Testis (tissue), 3 donors: Measurements from ENCODE around the gene MAP4K4. TPM values are rescaled to one million over a fixed set of nuclear protein-coding genes. Genes with fewer than 3 reads are reported as not detected.

Experiments used
- DNase-seq: peaks from one replicate; pipeline ENCODE4 v3.0.0-alpha.2; 2019
- H3K27ac ChIP-seq, 2 donors: fragments of 200-600 bp; sonication (generic); one replicate each; pipeline ENCODE4 v1.5.1; 2019
- H3K27me3 ChIP-seq: fragments of 200-600 bp; sonication (generic); one replicate; pipeline ENCODE4 v1.5.1; 2019
- H3K36me3 ChIP-seq: fragments of 200-600 bp; sonication (generic); one replicate; pipeline ENCODE4 v1.5.1; 2017; ENCODE audit warnings: low read depth; ENCODE audit errors: missing control alignments
- H3K4me1 ChIP-seq: fragments of 200-600 bp; sonication (generic); one replicate; pipeline ENCODE4 v1.5.1; 2019
- H3K4me3 ChIP-seq, 2 donors: fragments of 200-600 bp; sonication (generic); one replicate each; pipeline ENCODE4 v1.5.1; 2017 to 2019
- H3K9me3 ChIP-seq: fragments of 200-600 bp; sonication (generic); one replicate; pipeline ENCODE4 v1.5.1; 2017
- POLR2A ChIP-seq: fragments of 450-650 bp; IDR thresholded peaks from one replicate; pipeline ENCODE4 v1.6.1; 2017; ENCODE audit warnings: antibody characterized with exemption, mild to moderate bottlenecking, moderate library complexity
- WGBS, 2 donors: methylation state at CpG; one replicate each; pipeline ENCODE4 v1.1.5; 2018; 5-methylcytosine and 5-hydroxymethylcytosine counted together
- intact Hi-C: fragments of 100-400 bp; cut with DNase I; formaldehyde crosslinking; loops from one replicate; pipeline ENCODE4 v1.15.1; 2023; ENCODE audit warnings: low total_unique reads
- polyA plus RNA-seq: library from polyadenylated mRNA; stranded (reverse); fragments of 350-450 nt; fragmentation: Illumina TruSeq; extraction: RNeasy Lipid Tissue Mini Kit (QIAGEN cat#74804); gene quantifications from one replicate; pipeline ENCODE4 v1.2.3, GENCODE V29; 2014; ENCODE audit warnings: low read depth, low replicate concordance; ENCODE audit not compliant: insufficient read depth
- total RNA-seq, 2 donors: library from RNA; depleted of rRNA; stranded (reverse); fragments of >200 nt; gene quantifications; one replicate each; pipeline ENCODE4 v1.2.3, GENCODE V29; 2016
- TF ChIP-seq, protein P1 (sequence below), 3 experiments: fragments of 450-650 bp in 2 of 3; fragments of 200-600 bp in 1 of 3; sonication (generic) in 1 of 3; IDR thresholded peaks; one replicate each; pipeline ENCODE4 v1.5.1; 2016 to 2019; ENCODE audit warnings: antibody characterized with exemption in 3 of 3, mild to moderate bottlenecking in 2 of 3, moderate library complexity in 1 of 3

Gene MAP4K4
- total and polyA plus RNA-seq, 3 donors from 2014 or later = 88.2 to 194 (median 174) TPM

DNA sequence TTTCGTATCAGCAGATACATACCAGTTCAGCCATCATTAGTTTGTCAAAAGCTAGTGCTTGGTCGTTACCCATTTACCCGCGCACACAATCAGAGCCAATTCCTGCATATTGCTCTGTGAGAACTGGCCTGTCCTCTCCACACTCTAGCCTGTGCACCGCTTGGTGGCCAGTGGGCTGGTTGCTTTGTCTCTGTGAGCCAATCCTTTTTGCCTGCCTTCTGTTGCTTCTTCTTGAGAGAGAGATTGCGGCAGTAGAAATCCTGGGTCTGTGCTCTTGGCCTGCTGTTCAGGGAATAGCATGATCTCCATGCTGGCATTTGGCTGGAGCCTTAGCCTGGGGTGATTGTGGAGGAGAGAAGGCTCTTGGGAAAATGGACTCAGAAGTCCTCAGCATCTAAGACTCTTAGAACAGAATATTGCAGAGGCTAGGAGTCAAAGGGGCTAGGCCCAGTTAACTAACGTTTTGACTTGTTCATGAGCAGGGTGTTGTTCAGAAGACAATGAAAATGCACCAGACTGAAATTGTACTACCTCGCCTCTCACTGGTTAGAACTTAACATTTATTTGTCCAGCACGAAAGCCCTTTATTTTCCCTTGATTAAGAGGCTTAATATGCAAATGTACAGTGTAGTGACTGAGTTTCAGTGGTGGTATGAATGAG, 37.1 kb downstream of the MAP4K4 start:
- WGBS, 2 donors = 74 to 75% methylated on average over 9 of the region's 9 CpGs
- TF ChIP-seq, protein P1, sequence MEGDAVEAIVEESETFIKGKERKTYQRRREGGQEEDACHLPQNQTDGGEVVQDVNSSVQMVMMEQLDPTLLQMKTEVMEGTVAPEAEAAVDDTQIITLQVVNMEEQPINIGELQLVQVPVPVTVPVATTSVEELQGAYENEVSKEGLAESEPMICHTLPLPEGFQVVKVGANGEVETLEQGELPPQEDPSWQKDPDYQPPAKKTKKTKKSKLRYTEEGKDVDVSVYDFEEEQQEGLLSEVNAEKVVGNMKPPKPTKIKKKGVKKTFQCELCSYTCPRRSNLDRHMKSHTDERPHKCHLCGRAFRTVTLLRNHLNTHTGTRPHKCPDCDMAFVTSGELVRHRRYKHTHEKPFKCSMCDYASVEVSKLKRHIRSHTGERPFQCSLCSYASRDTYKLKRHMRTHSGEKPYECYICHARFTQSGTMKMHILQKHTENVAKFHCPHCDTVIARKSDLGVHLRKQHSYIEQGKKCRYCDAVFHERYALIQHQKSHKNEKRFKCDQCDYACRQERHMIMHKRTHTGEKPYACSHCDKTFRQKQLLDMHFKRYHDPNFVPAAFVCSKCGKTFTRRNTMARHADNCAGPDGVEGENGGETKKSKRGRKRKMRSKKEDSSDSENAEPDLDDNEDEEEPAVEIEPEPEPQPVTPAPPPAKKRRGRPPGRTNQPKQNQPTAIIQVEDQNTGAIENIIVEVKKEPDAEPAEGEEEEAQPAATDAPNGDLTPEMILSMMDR (IDR thresholded peaks at IDR 0.05) = no peak
- no peak for TF ChIP-seq POLR2A

DNA sequence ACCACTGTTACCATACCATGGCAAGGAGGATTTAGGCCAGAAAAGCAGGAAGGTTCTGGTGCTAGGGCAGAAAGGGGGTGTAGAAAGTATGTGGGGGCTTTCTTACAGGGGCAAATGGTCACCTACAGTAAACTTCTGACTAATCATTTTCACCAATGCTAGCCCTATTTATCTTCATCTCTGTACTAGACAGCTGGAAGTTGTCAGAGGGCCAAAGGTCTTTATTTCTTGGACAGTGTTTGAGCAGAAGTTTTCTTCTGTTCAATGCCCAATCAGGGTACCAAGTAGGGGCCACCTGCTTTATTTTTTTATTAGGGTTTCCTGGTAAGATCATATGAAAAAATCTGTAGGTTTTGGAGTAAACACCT, 37.6 kb downstream of the MAP4K4 start:
- H3K4me3 ChIP-seq = no peak overlapping the region
- peaks cover 26% of the 10 kb centered on the region for H3K4me1 ChIP-seq
- H3K9me3 ChIP-seq = no peaks in the 10 kb centered on the region
- H3K27ac ChIP-seq = no peak overlapping the region
- H3K36me3 ChIP-seq = no peaks in the 10 kb centered on the region
- intact Hi-C loops = no loop called here
- no peak for DNase-seq
- TF ChIP-seq, protein P1 (IDR thresholded peaks at IDR 0.05) = no peak
- no peak for TF ChIP-seq POLR2A
- H3K27me3 ChIP-seq = no peaks in the 10 kb centered on the region

More for the DNA sequence above, 37.1 kb downstream of the MAP4K4 start:
- no peaks in the 10 kb centered on the region for H3K9me3 ChIP-seq
- no peaks in the 10 kb centered on the region for H3K27me3 ChIP-seq
- H3K27ac ChIP-seq = no peak overlapping the region
- H3K4me3 ChIP-seq = no peak overlapping the region
- intact Hi-C loops = no loop called here
- H3K36me3 ChIP-seq = no peaks in the 10 kb centered on the region
- DNase-seq = no peak
- peaks cover 26% of the 10 kb centered on the region for H3K4me1 ChIP-seq

DNA sequence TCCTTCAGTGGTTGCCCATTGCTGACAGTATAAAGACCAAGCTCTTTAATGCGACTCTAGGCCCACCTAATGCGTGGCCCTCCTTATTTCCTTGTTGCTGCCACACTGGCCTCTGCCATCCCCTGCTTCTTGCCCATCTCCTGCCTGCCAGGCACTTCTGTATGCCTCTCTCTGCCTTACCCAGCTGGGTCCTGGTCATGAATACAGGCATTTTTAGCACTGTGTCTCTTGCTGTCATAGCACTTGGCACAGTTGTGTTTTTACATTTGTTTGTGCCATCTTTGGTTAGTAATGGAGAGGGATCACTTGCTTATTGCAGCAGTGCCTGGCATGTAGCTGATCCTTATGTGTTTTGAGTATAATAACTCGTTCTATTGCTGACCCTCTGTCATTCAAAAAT, 38.7 kb downstream of the MAP4K4 start:
- peaks cover 33% of the 10 kb centered on the region for H3K4me1 ChIP-seq

DNA sequence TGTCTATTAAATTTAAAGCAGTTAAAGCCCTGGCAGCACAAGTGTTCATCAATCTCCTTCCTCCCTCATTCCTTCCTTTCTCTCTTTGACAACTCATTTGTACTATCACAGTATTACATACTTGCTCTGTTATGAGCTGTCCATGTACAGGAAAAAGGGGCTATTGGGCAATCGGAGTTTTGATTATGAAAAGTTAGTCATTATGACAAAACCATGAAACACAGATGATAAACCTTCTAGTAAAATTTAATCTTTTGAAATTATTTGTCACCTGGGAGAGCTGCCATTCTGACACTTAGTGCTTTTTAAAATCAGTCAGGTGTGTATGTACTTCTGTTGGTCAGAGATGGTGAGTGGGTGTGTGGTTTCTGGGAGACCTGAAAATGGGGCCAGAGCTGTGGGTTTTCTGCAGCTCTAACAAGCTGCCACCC, 39.4 kb downstream of the MAP4K4 start:
- Histone ChIP-seq H3K4me3 (no peak overlapping the region), H3K4me1 (peaks cover 36% of the 10 kb centered on the region), H3K36me3 (no peaks in the 10 kb centered on the region), H3K27me3 (no peaks in the 10 kb centered on the region), H3K9me3 (no peaks in the 10 kb centered on the region), H3K27ac (peak overlapping the region in 1 of 2 donors; percentile 21)
- intact Hi-C loops = no loop called here
- no peak for DNase-seq
- TF ChIP-seq POLR2A = no peak
- TF ChIP-seq, protein P1 (IDR thresholded peaks at IDR 0.05) = no peak
- 27 to 57% methylated on average over 1 of the region's 1 CpG for WGBS, 2 donors

More for the DNA sequence above, 38.7 kb downstream of the MAP4K4 start:
- 70 to 83% methylated on average over 3 of the region's 3 CpGs for WGBS, 2 donors
- intact Hi-C loops = no loop called here
- H3K27ac ChIP-seq = peak overlapping the region in 1 of 2 donors; percentile 21
- H3K36me3 ChIP-seq = no peaks in the 10 kb centered on the region
- H3K4me3 ChIP-seq = no peak overlapping the region
- no peaks in the 10 kb centered on the region for H3K27me3 ChIP-seq
- no peak for DNase-seq
- no peaks in the 10 kb centered on the region for H3K9me3 ChIP-seq
- TF ChIP-seq, protein P1 (IDR thresholded peaks at IDR 0.05) = no peak
- no peak for TF ChIP-seq POLR2A
